Left ventricle myocardium inferior (tissue), 1 donor: Measurements from ENCODE around the gene SETMAR. TPM values are rescaled to one million over a fixed set of nuclear protein-coding genes. Genes with fewer than 3 reads are reported as not detected.

Experiments
- DNase-seq: peaks from one replicate; pipeline ENCODE4 v3.0.0-alpha.2; 2020
- H3K27ac ChIP-seq: fragments of 200-600 bp; replicated peaks from 2 replicates; pipeline ENCODE4 v1.8.0; 2021
- H3K27me3 ChIP-seq: fragments of 200-600 bp; 2 replicates; pipeline ENCODE4 v1.8.0; 2021; ENCODE audit warnings: low read depth
- H3K36me3 ChIP-seq: fragments of 200-600 bp; 2 replicates; pipeline ENCODE4 v1.8.0; 2021
- H3K4me1 ChIP-seq: fragments of 200-600 bp; 2 replicates; pipeline ENCODE4 v1.8.0; 2021
- H3K4me3 ChIP-seq: fragments of 200-600 bp; 2 replicates; pipeline ENCODE4 v1.8.0; 2021; ENCODE audit warnings: mild to moderate bottlenecking, moderate library complexity
- H3K9me3 ChIP-seq: fragments of 200-600 bp; replicated peaks from 2 replicates; pipeline ENCODE4 v1.8.0; 2021
- intact Hi-C: fragments of 100-400 bp; cut with micrococcal nuclease; formaldehyde crosslinking; loops from one replicate; pipeline ENCODE4 v1.11.0; 2022
- total RNA-seq: library from RNA; stranded (reverse); fragmentation: NEBNext Ultra II Directional; extraction: Animal tissue kit (Norgen Biotek cat#: 25700); gene quantifications from one replicate; pipeline ENCODE4 v1.2.1, GENCODE V29; 2021
- TF ChIP-seq, protein P1 (sequence below): fragments of 200-600 bp; IDR thresholded peaks from 2 replicates; pipeline ENCODE4 v1.8.0; 2021; ENCODE audit warnings: antibody characterized with exemption, mild to moderate bottlenecking, borderline replicate concordance
- donor health status: DM: no; HTN: yes; CAD: no; lungs with severe emphysema.

The SETMAR gene
- total RNA-seq, 1 donor from 2014 or later, result 16.6 TPM

DNA sequence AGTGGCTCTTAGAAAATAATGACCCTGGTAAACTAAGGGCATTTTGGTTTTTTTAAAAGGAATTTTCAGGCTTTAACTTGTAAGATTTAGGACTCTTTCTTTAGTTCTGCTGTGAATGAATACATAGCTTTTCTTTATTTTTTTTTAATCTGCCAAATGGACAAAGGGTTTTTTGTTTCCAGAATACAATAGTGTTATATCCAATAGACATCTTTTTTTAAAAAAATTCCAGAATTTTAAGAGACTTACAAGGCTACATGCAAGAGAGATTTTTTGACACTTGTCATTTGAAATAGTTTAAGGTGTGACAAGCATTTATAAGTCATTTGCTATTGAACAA lies 38.1 kb downstream of the SETMAR start:
- Histone ChIP-seq H3K27ac (peak overlapping the region; percentile 29), H3K4me1 (no peaks in the 10 kb centered on the region), H3K9me3 (no peaks in the 10 kb centered on the region), H3K4me3 (no peak overlapping the region), H3K36me3 (no peaks in the 10 kb centered on the region), H3K27me3 (no peaks in the 10 kb centered on the region)
- DNase-seq, result no peak
- TF ChIP-seq, protein P1, sequence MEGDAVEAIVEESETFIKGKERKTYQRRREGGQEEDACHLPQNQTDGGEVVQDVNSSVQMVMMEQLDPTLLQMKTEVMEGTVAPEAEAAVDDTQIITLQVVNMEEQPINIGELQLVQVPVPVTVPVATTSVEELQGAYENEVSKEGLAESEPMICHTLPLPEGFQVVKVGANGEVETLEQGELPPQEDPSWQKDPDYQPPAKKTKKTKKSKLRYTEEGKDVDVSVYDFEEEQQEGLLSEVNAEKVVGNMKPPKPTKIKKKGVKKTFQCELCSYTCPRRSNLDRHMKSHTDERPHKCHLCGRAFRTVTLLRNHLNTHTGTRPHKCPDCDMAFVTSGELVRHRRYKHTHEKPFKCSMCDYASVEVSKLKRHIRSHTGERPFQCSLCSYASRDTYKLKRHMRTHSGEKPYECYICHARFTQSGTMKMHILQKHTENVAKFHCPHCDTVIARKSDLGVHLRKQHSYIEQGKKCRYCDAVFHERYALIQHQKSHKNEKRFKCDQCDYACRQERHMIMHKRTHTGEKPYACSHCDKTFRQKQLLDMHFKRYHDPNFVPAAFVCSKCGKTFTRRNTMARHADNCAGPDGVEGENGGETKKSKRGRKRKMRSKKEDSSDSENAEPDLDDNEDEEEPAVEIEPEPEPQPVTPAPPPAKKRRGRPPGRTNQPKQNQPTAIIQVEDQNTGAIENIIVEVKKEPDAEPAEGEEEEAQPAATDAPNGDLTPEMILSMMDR, result no peak
- intact Hi-C loops, result no loop called here

DNA sequence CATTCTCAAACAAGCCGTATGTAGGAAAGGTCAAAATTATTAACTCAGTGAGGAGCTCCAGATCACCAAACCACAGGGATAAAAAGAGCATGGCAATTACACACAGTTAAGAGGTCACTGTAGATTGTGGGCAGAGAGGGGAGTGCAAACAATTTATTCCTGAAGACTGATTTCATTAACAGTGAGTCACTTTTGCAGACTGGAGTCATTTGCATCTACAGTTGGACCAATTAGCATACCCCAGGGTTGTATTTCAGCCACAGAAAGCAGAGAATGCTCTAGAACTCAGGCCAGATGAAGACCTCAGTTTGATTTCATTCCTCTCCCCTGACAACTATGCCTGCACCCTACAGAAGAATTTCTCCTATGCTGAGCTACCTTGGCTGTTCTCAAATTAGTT lies 40.1 kb downstream of the SETMAR start:
- Histone ChIP-seq H3K36me3 (no peaks in the 10 kb centered on the region), H3K9me3 (no peaks in the 10 kb centered on the region), H3K27me3 (no peaks in the 10 kb centered on the region), H3K27ac (no peak overlapping the region), H3K4me3 (no peak overlapping the region), H3K4me1 (no peaks in the 10 kb centered on the region)
- TF ChIP-seq, protein P1, result no peak
- intact Hi-C loops, result no loop called here
- no peak for DNase-seq

DNA sequence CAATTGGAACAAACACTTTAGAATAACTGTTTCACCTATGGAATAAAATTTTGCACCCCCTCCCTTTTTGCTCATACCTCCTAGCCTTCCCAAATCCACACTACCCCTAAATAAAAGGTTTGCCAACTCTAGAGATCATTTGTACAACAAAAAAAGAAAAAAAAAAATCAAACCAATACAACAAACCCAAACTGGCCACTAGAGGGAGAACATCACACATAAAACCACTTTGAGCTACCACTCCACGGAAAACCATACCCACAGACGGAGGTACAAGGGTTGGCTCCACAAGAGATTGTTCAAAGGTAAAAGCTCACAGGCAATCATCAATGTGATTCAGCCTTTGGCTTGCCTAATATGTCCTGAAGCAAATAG lies 47.6 kb downstream of the SETMAR start:
- Histone ChIP-seq H3K9me3 (no peaks in the 10 kb centered on the region), H3K27ac (peak overlapping the region; percentile 72), H3K27me3 (no peaks in the 10 kb centered on the region), H3K36me3 (no peaks in the 10 kb centered on the region), H3K4me1 (peaks cover 19% of the 10 kb centered on the region), H3K4me3 (peak overlapping the region; percentile 53)
- TF ChIP-seq, protein P1, result peak; percentile 81
- intact Hi-C loops, result loop anchor here (2.0 to 10.0 kb wide), 2 partner anchors 144 to 282 kb away; partner anchors contain the start of gene ITPR1
- DNase-seq, result no peak

DNA sequence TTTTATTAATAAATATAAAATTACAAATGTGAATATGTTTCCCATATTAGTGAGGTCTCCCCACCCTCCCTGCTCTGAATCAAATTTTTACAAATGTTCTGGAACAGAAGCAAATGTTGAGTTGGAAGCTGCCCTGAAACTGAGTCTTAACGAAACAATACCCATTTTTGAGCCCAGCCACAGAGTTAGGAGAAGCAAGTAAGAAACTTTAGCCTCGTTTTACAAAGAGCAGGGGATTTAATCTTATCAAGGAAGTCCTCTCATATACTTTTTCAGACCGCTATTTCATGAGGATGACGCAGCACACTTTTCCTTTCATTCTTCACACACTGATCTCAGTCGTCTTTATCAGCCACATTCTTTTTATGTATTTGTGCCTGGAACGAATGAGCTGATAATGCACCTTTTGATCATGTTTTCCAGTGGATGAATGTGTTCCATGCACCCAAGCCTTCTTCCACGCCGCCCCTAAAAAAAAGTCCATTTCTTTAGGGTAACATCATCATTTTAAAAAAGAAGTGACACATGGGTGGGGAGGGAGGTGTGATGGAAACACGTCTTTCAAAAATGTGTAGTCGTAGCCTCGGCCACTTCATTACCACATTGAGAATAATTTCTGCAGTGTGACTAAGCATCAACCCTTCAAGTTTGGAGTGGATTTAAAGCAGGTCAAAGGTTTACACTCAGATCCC lies 48.1 kb downstream of the SETMAR start:
- no peaks in the 10 kb centered on the region for H3K36me3 ChIP-seq
- no peaks in the 10 kb centered on the region for H3K9me3 ChIP-seq
- no peaks in the 10 kb centered on the region for H3K27me3 ChIP-seq
- peak overlapping the region; percentile 53 for H3K4me3 ChIP-seq
- intact Hi-C loops, result loop anchor here (2.0 to 10.0 kb wide), 2 partner anchors 143 to 281 kb away; partner anchors contain the start of gene ITPR1
- peaks cover 25% of the 10 kb centered on the region for H3K4me1 ChIP-seq
- H3K27ac ChIP-seq, result peak overlapping the region; percentile 72
- TF ChIP-seq, protein P1, result no peak
- DNase-seq, result no peak

DNA sequence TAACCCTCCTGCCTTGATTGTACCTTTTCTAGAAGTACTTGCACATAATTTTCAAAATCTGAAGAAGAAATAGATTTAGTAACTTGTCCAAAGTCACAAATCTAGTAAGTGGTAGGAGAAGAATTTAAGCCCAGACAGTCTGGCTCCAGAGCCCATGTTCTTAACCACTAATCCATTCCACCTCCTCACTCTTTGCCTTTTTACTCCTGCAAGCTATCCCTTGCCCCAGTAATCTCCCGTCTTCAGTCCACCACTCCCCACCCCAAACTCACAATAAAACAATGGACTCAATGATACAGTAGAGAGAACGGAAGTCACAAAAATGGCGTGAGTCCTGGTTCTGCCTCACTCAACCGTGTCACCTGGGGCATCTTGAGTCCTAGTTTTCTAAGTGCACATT lies 48.7 kb downstream of the SETMAR start:
- TF ChIP-seq, protein P1, result no peak
- no peak for DNase-seq
- H3K4me3 ChIP-seq, result no peak overlapping the region
- H3K4me1 ChIP-seq, result peaks cover 29% of the 10 kb centered on the region
- no peaks in the 10 kb centered on the region for H3K27me3 ChIP-seq
- H3K36me3 ChIP-seq, result no peaks in the 10 kb centered on the region
- no peaks in the 10 kb centered on the region for H3K9me3 ChIP-seq
- intact Hi-C loops, result loop anchor here (2.0 to 10.0 kb wide), 2 partner anchors 143 to 281 kb away; partner anchors contain the start of gene ITPR1
- H3K27ac ChIP-seq, result peak overlapping the region; percentile 72
